ENCODE data around the gene TPPP3.

Gene TPPP3

GRCh38 chr16:67346341-67346740 is 47.0 kb downstream of the TPPP3 start:
- ChIA-PET POLR2A (no interaction called here), CTCF (interaction anchor here (0.7 to 1.4 kb wide), 6 partner anchors 14 to 82 kb away, joined by 3 to 4 read pairs (median 3); no protein-coding TSS in a partner anchor)
- DNase-seq (ENCODE audit: extremely low spot score) = no peak
- TF ChIP-seq CTCF (IDR thresholded peaks at IDR 0.05; ENCODE audit: control extremely low read depth, extremely low read depth, low read depth, missing control alignments) = no peak

- POLR2A ChIA-PET = no interaction called here
- CTCF ChIA-PET = interaction anchor here (0.9 to 1.1 kb wide), 4 partner anchors 15 to 85 kb away, joined by 3 to 5 read pairs (median 4); partner anchors contain the start of genes KCTD19 and LRRC36
- no peak for TF ChIP-seq CTCF (IDR thresholded peaks at IDR 0.05; ENCODE audit: control extremely low read depth, extremely low read depth, low read depth, missing control alignments)
- no peak for DNase-seq (ENCODE audit: extremely low spot score)
Observed at GRCh38 chr16:67345401-67345800, 47.9 kb downstream of the TPPP3 start.

GRCh38 chr16:67342616-67343015 is 50.7 kb downstream of the TPPP3 start:
- ChIA-PET POLR2A (no interaction called here), CTCF (no interaction called here)
- DNase-seq (ENCODE audit: extremely low spot score) = no peak
- TF ChIP-seq CTCF (IDR thresholded peaks at IDR 0.05; ENCODE audit: control extremely low read depth, extremely low read depth, low read depth, missing control alignments) = no peak

GRCh38 chr16:67341250-67341649 is 52.0 kb downstream of the TPPP3 start:
- DNase-seq (ENCODE audit: extremely low spot score) = no peak
- ChIA-PET CTCF (no interaction called here), POLR2A (no interaction called here)
- TF ChIP-seq CTCF (IDR thresholded peaks at IDR 0.05; ENCODE audit: control extremely low read depth, extremely low read depth, low read depth, missing control alignments) = no peak
